IPS-18a (cell line): ENCODE results near the gene ARHGAP15.

Experiments
- H3K27ac ChIP-seq: one replicate; pipeline ENCODE4 v1.5.1; 2013; ENCODE audit warnings: low read length
- H3K27me3 ChIP-seq: one replicate; pipeline ENCODE4 v1.6.1; 2013; ENCODE audit warnings: mild to moderate bottlenecking, low read length; ENCODE audit not compliant: control insufficient read depth, insufficient read depth
- H3K36me3 ChIP-seq: one replicate; pipeline ENCODE4 v1.6.1; 2013; ENCODE audit warnings: low read depth, low read length; ENCODE audit not compliant: control insufficient read depth
- H3K4me1 ChIP-seq: one replicate; pipeline ENCODE4 v1.6.1; 2013; ENCODE audit warnings: low read depth, low read length; ENCODE audit not compliant: control insufficient read depth
- H3K4me3 ChIP-seq: one replicate; pipeline ENCODE4 v1.5.1; 2013; ENCODE audit warnings: low read length
- H3K9ac ChIP-seq: one replicate; pipeline ENCODE4 v1.6.1; 2013; ENCODE audit warnings: mild to moderate bottlenecking, low read length, moderate library complexity
- H3K9me3 ChIP-seq: one replicate; pipeline ENCODE4 v1.6.1; 2013; ENCODE audit warnings: low read depth, low read length; ENCODE audit not compliant: control insufficient read depth

Gene ARHGAP15

DNA sequence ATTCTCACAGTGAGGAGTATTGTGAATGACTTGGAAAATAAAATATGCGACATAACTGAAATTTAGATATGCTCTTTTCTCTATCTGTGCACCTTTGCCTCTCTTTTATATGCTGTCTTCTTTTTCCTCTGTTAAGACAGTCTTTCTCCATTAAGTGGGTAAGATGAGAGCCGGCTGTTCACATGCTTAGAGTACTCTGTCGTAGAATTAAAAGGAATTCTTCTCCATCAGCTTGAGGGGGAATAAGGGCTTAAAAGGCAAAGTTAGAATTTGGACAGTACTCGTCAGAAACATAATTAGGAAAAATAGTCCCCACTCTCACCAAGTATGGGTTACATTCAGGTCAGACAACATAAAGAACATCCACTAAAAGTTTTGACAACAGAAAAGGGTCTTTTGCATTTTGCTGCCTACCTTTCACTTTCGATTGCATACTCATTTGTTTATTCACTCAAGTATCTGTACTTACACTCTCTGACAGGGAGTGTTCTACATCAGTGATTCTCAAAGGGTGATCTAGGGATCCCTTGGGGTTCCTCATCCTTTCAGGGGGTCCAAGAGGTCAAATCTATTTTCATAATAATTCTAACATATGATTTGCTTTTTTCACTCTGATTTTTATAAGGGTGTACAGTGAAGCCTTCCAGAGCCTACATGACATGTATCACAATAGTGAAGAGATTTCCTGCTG lies 48.0 kb downstream of the ARHGAP15 start:
- H3K36me3 ChIP-seq: no peaks in the 10 kb centered on the region
- H3K4me3 ChIP-seq: no peak overlapping the region
- H3K9me3 ChIP-seq: no peaks in the 10 kb centered on the region
- no peak overlapping the region for H3K27ac ChIP-seq
- H3K27me3 ChIP-seq: no peaks in the 10 kb centered on the region
- no peaks in the 10 kb centered on the region for H3K4me1 ChIP-seq
- no peak overlapping the region for H3K9ac ChIP-seq

DNA sequence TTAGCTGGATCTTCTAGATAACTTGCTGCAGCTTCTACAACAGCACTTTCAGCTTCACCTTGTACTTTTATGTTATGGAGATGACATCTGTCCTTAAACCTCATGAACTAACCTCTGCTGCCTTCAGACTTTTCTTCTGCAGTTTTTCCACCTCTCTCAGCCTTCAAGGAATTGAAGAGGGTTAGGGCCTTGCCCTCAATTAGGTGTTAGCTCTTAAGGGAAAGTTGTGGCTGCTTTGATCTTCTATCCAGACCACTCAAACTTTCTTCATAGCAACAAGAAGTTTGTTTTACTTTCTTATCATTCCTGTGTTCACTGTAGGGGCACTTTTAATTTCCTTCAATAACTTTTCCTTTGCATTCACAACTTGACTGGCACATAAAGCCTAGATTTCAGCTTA lies 52.3 kb downstream of the ARHGAP15 start:
- no peaks in the 10 kb centered on the region for H3K27me3 ChIP-seq
- H3K36me3 ChIP-seq: no peaks in the 10 kb centered on the region
- no peak overlapping the region for H3K9ac ChIP-seq
- H3K4me3 ChIP-seq: no peak overlapping the region
- no peaks in the 10 kb centered on the region for H3K9me3 ChIP-seq
- no peak overlapping the region for H3K27ac ChIP-seq
- H3K4me1 ChIP-seq: no peaks in the 10 kb centered on the region

DNA sequence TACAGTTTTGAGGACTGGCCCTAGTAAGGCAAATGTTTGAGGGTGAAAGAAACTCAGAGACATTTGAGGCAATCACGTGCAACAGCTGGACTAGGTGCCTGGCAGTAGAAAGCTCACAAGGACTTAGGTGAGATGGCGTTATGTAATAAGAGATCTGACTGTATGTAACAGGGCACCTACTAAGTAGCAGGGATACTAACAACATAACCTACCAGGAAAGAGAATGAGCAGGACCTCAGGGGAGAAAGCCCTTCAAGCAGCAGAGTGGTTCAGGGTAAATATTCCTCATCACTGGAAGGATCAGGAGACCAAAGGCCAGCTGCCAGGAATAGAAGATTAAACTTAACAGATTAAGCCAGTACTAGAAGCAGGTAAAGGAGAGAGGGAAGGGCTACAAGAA lies 53.4 kb downstream of the ARHGAP15 start:
- no peak overlapping the region for H3K9ac ChIP-seq
- H3K36me3 ChIP-seq: no peaks in the 10 kb centered on the region
- H3K4me3 ChIP-seq: no peak overlapping the region
- H3K27ac ChIP-seq: no peak overlapping the region
- H3K27me3 ChIP-seq: no peaks in the 10 kb centered on the region
- no peaks in the 10 kb centered on the region for H3K9me3 ChIP-seq
- H3K4me1 ChIP-seq: no peaks in the 10 kb centered on the region

DNA sequence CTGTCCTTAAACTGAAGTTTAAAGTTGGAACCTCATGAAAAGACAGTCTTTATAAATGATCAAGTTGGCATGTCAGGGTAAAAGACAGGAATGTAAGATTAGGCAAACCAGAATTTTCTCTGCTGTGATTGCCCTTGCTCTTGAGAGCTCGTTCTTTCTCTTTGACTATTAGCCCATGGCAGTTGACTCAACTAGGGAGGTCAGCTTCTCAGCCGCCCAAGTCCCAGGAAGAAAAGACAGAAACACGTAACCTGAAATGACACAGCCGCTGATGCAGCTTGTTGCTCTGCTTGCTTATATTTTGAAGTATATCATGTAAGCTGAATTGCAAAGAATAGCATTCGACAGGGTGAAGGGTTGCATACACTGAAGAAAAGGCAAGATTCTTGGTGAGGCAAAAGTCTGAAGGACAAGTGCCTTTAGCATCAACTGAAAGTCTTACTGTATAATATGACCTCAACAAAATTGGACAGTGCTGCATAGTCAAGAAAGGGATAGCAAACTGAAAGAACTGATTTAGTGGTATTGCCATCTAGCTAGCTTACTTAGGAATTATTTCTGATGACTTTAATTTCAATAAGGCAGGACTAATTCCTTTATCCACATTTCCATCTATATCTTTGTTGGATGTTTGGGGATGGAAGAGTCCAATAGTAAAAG lies 54.7 kb downstream of the ARHGAP15 start:
- H3K9me3 ChIP-seq: no peaks in the 10 kb centered on the region
- no peaks in the 10 kb centered on the region for H3K36me3 ChIP-seq
- H3K27ac ChIP-seq: no peak overlapping the region
- H3K27me3 ChIP-seq: no peaks in the 10 kb centered on the region
- no peaks in the 10 kb centered on the region for H3K4me1 ChIP-seq
- H3K4me3 ChIP-seq: no peak overlapping the region
- no peak overlapping the region for H3K9ac ChIP-seq

DNA sequence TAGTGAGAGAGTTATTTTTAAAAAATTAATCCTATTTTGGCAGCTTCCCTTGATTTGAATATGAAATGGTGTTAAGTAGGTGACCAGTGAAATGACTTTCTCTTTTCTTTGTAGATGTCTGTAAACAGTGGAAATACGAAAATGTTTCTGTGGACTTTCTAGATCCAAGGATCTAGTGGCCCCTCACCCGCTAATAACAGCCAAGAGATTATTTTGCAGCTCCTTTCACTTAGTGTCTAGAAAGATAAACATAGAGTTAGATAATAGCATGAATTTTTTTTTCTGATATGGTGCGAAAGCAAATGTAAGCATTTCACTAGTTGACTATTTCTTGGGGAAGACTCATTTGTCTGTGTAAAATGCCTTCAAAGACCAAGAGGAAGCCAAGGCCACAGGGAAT lies 57.7 kb downstream of the ARHGAP15 start:
- Histone ChIP-seq H3K4me1 (no peaks in the 10 kb centered on the region), H3K27ac (no peak overlapping the region), H3K36me3 (no peaks in the 10 kb centered on the region)

DNA sequence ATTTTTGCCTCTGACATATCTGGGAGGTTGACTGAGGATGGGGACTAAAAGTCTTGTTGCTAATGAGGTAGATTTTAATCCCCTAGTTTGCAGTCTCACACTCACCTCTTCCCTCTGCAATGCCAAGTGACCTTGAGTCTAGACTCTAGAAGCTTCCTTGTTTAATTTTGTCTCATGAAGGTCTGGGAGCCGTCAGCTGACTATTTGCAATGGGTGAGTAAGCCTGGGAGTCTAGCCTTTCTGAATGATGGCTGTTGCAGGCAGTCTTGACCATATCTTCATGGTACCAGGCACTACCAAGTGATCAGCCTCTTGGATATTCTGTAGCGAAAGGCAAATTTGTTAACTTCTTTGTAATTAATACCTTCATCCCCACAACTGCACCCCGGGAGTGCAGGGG lies 61.2 kb downstream of the ARHGAP15 start:
- H3K9me3 ChIP-seq: no peaks in the 10 kb centered on the region
- no peak overlapping the region for H3K9ac ChIP-seq
- H3K4me1 ChIP-seq: no peaks in the 10 kb centered on the region
- H3K27ac ChIP-seq: no peak overlapping the region
- no peaks in the 10 kb centered on the region for H3K27me3 ChIP-seq
- H3K36me3 ChIP-seq: no peaks in the 10 kb centered on the region
- H3K4me3 ChIP-seq: no peak overlapping the region

More for the DNA sequence above, 57.7 kb downstream of the ARHGAP15 start:
- H3K9me3 ChIP-seq: no peaks in the 10 kb centered on the region
- H3K27me3 ChIP-seq: no peaks in the 10 kb centered on the region
- no peak overlapping the region for H3K4me3 ChIP-seq
- H3K9ac ChIP-seq: no peak overlapping the region

DNA sequence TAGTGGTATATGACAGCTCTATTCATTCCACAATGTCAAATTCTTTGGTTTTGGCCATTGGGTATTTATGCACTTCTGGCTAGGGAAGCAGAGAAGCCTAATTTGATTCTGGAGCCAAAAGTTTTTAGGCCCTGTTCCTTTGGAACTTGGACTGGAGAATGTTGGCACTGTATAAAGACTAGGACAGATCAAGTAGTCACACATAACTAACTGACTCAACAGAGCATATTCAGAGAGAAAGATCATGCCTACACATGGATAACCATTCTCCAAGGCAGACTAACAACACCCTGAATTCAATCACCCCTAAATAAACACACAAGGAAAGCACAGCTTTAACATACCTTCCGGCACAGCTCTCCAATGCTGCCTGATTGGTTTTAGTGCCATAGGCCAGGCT lies 62.9 kb downstream of the ARHGAP15 start:
- Histone ChIP-seq H3K9me3 (no peaks in the 10 kb centered on the region), H3K27me3 (no peaks in the 10 kb centered on the region), H3K36me3 (no peaks in the 10 kb centered on the region)

DNA sequence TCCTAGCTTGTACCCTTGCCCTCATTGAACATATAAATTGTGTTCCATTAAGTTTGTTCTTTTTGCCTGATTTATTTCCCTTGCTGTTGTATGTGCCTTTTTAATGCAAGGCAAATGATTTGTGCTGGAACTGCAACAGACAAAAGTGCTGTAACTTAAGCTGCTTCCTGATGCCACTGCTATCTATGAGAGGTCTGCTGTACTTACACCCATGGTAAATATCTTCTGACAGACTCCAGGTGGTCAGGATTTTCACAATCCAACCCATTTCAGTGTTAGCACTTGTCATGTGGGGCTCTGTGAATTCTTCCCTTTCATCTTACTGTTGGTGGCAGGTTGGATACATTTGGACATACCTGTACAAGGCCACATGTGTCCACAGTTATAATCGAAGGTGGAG lies 63.5 kb downstream of the ARHGAP15 start:
- no peaks in the 10 kb centered on the region for H3K4me1 ChIP-seq
- no peaks in the 10 kb centered on the region for H3K27me3 ChIP-seq

More for the DNA sequence above, 62.9 kb downstream of the ARHGAP15 start:
- Histone ChIP-seq H3K4me1 (no peaks in the 10 kb centered on the region), H3K27ac (no peak overlapping the region), H3K4me3 (no peak overlapping the region), H3K9ac (no peak overlapping the region)

DNA sequence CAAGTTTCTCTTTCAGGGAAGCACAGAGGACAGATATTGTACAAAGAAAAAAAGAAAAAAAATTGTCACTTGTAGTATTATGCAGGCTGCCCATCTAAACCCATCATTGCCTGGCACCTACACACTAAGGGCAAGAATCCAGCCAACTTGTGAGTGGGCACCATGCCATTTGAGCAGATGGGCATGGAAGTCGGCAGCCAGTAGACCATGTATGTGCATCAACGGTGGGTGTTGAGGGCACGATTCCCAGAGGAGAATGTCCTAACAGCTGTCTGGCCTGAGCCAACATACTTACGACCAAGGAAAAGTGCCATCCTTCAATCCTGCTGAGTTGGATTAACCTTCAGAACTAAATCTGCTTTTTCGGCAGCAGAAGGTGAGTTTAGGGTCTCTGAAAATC lies 63.9 kb downstream of the ARHGAP15 start:
- Histone ChIP-seq H3K4me3 (no peak overlapping the region), H3K4me1 (no peaks in the 10 kb centered on the region), H3K9ac (no peak overlapping the region), H3K27ac (no peak overlapping the region), H3K36me3 (no peaks in the 10 kb centered on the region), H3K9me3 (no peaks in the 10 kb centered on the region), H3K27me3 (no peaks in the 10 kb centered on the region)

More for the DNA sequence above, 63.5 kb downstream of the ARHGAP15 start:
- Histone ChIP-seq H3K9me3 (no peaks in the 10 kb centered on the region), H3K4me3 (no peak overlapping the region), H3K9ac (no peak overlapping the region), H3K36me3 (no peaks in the 10 kb centered on the region), H3K27ac (no peak overlapping the region)

DNA sequence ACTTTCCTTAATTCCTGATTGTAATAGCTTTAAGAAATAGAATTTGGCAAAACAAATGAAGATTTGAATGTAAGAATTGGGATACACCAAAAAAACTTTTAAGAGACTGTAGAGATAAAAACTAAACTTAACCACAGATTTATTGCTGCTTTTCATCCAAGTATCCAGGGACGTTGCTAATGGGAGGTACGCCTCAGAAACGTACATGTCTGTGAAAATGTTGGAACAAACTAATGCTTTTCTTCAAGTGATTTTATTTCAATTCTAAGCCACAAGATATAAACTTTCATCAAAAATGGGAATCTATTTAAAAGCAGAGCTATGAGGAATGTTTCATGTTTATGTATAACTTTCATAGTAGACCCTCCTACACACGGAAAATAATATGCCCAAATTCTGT lies 66.3 kb downstream of the ARHGAP15 start:
- Histone ChIP-seq H3K27ac (no peak overlapping the region), H3K4me3 (no peak overlapping the region), H3K9me3 (no peaks in the 10 kb centered on the region), H3K27me3 (no peaks in the 10 kb centered on the region), H3K9ac (no peak overlapping the region), H3K36me3 (no peaks in the 10 kb centered on the region), H3K4me1 (no peaks in the 10 kb centered on the region)

DNA sequence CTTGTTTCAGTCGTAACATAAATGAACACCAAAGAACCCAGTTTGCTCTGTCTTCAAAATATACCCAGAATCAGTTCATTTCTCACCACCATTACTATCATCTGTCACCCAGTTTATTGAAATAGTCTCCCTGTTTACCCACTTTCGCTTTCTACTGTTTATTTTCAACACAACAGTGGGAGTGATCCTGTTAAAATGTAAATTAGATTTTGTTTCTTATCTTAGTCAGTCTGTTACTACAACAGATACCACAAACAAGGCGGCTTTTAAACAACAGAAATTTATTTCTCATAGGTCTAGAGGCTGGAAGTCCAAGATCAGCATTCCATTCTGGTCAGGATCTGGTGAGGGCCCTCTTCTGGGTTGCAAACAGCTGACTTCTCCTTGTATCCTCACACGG lies 74.8 kb downstream of the ARHGAP15 start:
- no peaks in the 10 kb centered on the region for H3K4me1 ChIP-seq
- H3K27ac ChIP-seq: no peak overlapping the region
- no peak overlapping the region for H3K9ac ChIP-seq
- no peaks in the 10 kb centered on the region for H3K36me3 ChIP-seq
- H3K9me3 ChIP-seq: no peaks in the 10 kb centered on the region
- H3K4me3 ChIP-seq: no peak overlapping the region
- no peaks in the 10 kb centered on the region for H3K27me3 ChIP-seq
